ENCODE data around the gene NFATC3.

Gene NFATC3

DNA sequence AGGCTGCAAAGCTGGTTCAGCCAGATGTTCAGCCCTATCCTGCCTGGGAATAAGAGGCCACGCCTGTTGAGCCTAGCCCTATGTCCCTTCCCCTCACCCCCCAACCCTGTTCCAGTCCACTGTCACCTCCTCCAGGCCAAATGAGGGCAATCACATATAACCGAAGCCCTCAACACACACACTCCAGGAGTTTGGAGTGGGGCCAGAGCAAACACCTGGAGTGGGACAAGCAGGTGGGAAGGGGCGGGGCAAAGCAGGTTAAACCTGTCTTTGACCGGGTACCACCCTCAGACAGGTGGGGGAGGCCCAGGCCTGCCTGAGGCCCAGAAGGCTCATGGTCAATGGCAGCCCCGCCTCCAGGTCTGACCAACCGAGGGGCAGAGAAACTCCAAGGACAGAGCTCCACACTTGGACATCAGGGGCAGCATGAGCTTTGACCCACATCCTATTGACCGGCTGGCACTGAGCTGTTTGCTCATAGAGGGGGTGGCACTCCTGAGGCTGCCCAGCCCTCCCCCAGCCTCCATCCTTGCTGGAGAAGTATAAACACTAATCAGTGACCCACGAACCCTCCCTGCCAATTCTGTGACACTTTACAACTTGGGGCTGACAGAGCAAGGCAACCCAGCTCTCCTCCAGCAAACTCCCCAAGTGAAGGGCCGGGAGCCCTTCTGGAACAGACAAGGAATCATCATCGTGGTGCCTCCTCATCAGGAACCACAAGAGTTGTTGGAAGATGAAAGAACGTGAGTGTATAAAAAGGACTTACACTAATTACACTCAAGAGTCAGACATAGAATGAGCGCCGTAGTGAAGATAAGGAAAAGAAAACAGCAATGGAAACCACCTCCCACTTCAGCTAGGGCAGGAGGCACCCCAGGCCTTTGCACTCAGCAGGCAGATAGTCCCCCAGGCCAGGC, 149.3 kb downstream of the NFATC3 start:
- peak; percentile 81 for DNase-seq

DNA sequence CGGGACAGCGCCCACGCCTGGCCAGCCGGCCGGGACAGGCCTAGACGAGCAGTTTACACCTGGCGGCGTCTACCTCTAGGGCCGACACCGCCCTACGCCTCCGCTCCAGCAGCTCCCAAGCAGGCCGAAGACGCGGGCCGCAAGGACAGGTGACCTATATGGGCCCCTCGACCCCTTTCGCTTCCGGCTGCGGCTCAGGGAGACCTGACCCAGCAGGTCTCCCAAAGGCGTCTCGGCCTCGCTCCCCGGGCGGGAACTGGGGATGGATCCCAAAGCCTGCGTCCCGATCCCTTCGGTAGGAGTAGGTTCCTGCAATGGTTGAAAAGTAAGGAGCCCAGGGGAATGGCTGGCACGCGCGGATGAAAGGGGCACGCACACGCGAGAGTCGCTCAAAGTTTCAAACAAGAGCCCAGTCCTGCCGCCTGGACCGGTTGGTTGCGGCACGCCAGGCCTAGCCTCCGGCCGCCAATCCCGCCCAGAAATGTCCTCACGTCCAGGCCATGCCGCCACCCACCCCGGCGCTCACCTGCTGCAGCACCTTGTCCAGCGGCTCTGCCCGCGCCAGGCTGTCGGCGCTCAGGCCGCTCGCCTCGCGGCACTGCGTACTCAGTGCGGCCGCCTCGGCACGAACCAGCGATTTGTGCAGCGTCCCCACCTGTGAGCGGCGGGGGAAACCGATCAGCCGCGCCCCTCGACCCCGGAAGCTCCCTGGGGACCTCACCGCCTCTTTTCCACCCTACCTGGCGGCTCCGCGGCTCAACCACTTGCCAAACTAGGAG, 150.1 kb downstream of the NFATC3 start:
- peak; percentile 48 for DNase-seq

DNA sequence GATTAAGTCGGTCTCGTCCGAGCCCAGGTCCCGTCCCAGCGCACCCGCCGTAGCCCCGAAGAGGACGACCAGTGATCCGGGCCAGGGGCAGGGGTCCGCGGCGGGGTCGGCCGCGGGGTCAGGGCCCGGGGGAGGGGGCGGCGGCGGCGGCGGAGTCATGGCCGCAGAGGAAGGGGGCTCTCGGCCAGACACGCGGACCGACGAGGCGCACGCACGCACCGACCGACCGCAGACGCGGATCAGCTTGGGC, 150.6 kb downstream of the NFATC3 start, which contains the start of gene ESRP2:
TSS of gene ESRP2 (minus strand) at position 241 of the 250 bp plus-strand sequence. CDS start at position 159, 82 bp downstream.
- no peak for DNase-seq

DNA sequence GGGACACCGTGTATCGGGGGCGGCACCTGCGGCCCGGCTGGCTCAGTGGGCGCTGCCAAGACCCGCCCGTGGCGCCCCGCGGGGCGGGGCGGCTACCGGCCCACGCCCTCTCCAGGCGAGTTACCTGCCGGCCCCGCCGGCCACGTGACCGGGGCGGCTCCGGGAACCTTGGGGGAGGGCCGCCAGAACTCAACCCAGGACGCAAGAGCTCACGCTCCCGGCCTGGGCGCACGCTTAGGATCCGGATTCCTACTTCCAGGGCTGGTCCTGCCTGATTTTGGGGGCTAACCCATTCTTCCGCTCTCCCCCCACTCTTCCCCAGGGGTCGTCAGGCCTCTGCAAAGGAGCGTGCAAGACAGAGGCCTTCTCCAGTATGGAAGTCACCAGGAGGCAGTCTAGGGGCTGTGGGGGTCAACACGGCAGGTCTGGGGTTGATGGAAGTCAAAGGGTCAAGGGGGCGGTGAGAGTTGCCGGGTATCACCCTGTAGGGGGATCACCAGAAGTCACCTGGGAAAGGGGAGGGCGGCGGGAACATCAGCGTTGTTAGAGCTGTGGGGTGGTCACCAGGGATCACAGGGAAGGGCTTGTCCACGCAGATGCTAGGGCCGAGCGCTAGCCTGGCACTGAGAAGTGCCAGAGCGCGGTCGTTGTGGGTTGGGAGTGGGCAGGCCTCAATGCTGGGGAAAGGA, 151.1 kb downstream of the NFATC3 start:
- peak; percentile 82 for DNase-seq

DNA sequence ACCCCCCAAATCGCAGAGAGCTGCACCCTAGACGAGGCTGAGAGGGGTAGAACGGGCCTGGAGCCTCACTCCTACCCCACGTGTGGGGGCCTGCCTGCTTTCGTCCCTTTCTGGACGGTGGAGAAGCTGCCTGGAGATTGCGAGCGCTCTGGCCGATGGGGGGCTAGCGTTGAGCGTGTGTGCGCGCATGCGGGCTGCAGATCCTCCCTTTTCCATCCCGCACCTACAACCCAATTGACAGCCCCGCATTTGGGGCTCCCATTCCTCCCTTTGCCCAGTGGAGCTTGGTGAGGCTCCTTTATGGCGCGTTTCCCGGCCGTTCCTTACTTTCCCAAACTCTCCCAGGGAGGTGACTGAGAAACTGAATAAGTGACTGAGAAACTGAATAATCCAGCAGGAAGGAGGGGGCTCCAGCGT, 151.7 kb downstream of the NFATC3 start:
- DNase-seq: peak; percentile 21

DNA sequence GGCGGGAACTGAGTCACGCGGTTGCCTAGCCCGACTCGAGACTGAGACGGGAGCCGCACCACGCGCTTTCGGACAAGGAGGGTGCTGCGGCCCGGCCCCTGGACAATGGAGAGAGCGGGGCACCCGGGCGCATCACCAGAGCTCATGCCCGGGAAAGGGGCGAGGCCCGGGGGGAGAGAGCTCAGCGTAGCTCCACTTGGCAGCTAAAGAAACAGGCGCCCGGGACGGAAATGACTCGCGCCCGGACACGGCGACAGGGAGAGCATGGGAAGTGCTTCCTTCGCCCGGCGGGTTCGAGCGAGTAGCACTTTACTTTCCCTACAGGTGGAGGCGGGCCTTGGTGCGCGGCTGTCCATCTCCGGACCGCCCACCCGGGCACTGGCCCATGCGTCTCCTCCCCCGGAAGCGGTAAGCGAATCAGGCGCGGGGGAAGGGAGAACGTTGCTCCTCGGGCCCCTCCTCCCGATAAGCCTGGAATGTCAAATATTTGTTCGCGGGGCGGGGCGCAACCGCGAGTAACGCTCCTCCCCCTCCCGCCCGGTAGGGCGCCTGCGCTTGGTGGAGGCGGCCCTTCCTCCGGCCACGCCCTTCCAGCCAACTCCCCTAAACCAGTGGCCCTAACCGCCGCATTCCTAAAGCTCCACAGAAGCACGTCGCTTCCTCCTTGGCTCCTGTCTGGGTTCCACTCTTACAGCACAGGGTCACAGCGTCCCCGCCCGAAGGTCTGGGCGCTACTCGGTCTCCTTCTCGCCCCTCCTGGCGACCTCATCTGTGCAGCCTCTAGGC, 152.3 kb downstream of the NFATC3 start:
- DNase-seq: peak; percentile 93

DNA sequence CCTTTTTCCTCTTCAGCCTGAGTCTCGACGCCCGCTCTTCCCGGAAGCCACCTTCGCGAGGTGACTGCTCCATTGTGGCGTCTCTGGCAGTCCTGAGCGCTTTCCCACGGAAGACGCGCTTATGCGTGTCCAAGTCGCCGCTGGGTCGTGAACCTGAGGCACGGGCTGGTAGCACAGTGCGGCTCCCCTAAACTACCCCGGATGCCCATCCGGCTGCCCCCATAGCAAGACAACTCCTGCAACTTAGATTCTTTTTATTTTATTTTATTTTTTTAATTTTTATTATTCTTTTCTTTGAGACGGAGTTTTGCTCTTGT, 152.8 kb downstream of the NFATC3 start:
- no peak for DNase-seq

DNA sequence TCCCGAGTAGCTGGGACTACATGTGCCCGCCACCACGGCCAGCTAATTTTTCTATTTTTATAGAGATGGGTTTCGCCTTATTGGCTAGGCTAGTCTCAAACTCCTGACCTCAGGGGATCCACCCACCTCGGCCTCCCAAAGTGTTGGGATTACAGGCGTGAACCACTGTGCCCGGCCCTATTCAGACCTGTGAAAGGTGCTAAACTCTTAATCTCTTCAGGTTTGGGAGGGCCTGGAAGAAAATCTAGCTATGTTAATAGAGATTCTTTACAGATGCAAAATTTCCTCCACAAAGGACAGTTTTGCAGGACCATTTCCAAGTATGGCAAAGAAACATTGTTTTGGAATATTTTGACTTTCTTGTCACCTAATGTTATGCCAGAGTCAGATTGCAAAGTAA, 156.9 kb downstream of the NFATC3 start:
- no peak for DNase-seq

DNA sequence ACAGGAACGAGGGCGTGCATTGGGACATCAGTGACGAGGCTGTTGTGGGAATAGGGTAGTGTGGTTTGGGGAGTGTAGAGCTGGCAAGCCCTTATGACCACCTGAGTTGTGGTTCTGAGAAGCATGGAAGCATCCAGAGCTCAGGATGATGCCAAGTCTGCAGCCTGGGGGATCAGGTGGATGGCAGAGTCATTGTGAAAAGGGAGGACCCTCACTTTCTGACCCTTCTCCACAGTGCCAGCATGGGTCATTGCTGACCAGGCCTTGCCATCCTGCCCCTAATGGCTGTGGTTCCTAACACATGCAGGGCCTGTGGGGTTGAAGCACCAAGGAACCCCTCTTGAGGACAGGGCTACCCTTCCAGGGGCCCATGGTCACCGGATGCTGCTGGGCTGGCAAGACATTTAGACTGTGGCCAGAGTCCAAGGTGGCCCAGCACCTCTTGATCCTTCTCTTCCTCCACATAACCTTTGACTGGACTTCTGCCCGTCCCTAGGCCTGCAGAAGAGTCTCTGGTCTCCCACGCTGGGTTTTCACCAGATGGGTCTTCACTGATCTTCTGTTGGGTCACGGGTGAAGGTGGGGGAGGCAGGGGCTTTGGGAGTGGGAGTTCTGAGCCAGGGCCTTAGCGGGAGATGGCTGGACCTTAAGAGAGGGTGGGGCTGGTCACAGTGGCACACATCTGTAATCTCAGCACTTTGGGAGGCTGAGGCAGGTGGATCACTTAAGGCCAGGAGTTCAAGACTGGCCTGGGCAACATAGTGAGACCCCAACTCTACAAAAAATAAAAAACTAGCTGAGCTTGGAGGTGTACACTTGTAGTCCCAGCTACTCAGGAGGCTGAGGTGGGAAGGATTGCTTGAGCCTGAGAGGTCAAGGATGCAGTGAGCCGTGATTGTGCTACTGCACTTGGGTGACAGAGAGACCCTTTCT, 158.0 kb downstream of the NFATC3 start:
- DNase-seq: no peak

DNA sequence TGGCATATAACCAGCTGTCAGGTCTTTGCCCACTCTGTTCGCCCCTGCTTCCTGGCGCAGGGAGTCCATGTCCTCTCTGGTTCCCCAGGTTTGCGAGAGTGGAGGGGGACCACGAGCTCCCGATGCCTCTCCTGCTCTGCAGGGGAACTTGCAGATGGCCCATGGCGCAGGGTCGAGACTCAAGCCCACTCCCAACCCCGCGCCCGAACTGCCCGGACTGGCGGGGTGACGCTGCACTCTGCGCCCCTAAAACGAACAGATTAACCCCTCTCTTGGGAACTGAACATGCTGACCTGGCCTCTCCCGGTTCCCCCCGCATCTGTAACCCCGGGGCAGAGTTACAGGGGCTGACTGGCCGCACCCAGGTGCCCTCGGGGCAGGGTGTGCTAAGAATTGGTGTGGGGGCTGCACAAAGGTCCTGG, 159.3 kb downstream of the NFATC3 start:
- no peak for DNase-seq

DNA sequence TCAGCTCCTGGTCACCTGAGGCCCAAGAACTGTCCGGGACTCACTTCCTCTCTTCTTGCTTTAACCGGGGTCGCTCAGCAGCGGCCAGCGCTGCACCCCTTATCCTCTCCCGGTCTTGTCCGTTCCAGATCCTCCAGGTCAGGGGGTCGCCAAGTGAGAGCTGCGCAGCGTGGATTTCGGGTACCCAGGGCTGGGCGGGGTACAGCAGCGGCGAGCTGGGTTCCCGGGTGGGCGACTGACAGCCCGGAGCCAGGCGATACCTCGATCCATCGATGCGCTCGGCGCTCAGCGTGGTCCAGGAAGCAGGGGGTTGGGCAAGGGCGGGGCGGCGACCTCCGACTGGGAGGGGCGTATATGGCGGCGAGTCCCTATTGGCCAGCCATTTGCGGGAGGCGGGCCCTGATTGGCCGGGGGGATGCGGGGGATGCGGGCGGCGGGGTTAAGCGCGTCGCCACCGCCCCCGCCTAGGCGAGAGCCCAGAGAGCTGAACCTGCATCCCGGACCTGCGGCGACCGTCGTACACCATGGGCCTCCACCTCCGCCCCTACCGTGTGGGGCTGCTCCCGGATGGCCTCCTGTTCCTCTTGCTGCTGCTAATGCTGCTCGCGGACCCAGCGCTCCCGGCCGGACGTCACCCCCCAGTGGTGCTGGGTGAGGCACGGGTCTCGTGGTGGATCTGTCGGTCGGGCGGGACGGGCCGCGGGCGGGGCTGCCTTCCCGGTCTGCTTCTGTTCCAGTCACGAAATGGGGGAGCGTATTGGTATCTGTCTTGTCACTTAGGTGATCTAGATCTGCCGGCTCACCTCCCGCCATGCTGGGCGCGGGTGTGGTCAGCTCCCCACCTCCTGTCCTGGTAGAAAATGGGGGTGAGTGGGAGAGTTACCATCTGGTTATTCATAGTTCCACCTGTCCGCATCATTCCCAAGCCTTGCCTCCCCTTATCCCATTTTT, 160.0 kb downstream of the NFATC3 start, which contains the start of gene PLA2G15:
TSS of gene PLA2G15 (plus strand) at position 471 of the 951 bp plus-strand sequence. CDS start at position 525, 54 bp downstream.
- peak; percentile 87 for DNase-seq

DNA sequence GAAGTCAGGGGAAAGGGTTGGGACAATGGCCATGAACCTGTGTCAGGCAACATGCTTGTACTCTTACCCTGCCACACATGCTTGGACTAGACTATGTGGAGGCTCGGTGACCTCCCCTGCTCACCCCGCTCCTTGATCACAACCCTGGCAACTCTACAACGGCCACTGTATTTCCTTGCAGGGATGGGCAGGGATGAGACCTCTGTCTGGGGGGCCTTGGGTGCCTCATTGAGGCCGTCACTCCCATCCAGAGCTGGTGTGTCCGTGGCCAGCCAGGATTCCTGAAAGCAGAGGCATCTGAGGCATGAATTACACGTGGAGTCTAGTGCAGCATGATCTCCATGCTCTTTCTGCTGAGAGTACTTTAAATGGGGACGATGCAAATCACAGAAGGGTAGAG, 161.0 kb downstream of the NFATC3 start:
- no peak for DNase-seq

DNA sequence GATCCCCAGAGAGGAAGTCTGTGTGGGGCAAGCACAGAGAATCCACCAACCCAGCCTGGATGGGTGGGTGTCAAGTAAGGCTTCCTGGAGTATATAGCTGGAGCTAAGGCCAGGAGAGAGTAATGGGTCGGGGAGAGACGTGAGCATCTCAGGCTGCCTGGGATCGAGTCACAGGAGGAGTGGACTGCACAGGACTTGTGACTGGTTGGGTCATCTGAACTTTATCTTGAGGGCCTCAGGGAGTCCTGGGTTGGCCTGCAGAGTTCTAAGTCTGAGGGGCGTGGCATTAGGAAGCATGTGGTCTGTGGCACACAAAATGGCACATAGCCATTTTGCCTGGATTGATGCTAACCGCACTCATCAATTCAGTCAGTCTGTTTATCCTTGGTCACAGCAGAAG, 161.5 kb downstream of the NFATC3 start:
- no peak for DNase-seq

DNA sequence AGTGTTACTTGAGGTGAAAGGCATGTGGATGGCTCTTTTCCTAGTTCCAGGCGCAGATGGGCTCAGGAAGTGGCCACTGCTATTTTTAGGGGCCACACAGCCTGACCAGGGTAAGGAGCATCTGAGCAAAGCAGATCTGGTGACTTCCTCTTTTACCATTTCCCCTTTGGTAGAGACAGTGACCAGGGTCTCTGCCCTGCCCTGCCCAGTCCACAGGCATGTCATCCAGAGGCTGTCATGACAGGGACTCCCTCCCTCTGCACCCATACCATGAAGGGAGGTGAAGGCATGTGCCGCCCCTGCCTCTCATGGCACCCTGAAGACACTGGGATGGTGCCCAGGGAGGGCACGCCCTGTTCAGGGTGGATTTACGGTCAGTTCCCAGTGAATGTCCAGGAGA, 162.2 kb downstream of the NFATC3 start:
- no peak for DNase-seq

DNA sequence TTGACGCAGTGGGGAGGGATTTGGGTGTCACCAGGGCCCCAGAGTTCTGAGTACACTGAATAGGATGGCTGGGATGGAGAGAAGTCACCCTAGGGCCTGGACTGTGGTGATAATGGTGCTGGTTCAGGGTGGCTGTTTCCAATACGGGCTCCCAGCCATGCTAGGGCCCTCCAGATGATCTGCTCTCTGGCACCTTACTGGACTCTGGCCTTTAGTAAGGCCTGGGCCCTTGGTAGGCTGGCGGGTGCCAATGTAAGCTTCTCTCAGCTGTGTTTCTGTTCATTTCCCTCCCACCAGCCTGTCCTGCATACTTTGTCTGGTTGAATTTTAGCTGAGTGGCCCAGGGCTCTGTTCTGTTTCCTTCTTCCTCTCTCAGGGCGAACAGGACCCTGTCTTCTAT, 162.8 kb downstream of the NFATC3 start:
- DNase-seq: no peak

DNA sequence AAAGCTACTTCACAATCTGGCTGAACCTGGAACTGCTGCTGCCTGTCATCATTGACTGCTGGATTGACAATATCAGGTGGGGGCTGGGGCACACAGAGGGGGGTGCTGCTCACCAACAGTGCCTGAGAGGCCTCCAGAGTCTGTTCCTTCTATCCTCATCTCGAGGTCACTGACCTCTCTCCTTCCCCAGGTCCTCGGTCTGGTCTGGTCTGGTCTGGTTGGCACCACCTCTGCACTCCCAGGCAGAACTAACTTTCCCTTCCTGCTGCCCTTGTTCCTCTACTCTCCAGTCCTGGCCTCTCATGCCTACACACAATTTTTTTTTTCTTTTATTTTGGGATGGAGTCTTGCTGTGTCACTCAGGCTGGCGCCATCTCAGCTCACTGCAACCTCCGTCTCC, 164.2 kb downstream of the NFATC3 start:
- DNase-seq: no peak

DNA sequence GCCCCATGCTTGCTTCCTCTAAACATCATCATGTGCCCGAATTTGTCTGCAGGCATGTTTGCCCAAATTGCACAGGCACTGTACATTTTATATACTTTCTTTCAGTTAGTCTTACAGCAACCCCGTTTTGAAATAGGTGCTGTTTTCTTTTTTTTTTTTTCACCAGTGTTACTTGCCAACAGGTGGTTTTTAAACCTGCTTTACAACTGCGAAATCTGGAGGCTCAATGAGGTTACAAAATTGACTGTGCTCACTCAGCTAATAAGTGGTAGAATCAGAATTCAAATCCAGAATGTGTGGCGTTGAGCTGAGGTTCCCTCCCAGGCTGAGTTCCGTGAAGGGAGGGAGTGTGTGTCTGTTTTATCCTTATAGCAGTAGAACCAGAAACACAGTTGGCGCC, 165.8 kb downstream of the NFATC3 start:
- no peak for DNase-seq

DNA sequence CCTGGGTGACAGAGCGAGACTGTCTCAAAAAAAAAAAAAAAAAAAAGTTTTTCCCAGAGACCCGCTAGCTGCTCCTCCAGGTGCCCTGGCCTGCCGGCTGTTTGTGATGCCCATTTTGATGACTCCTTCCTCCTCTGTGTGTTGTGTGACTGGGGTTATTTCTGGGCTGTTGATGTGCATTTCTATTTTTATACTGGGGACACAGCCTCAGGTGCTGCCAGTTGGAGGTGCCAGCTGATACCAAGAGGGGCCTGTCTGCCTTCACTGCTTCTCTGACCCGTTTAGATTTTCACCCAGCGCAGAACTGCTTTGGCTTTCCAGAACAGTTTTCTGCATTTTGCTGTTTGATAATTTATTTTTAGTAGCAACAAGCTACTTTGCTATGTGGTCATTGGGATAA, 166.7 kb downstream of the NFATC3 start:
- DNase-seq: no peak

DNA sequence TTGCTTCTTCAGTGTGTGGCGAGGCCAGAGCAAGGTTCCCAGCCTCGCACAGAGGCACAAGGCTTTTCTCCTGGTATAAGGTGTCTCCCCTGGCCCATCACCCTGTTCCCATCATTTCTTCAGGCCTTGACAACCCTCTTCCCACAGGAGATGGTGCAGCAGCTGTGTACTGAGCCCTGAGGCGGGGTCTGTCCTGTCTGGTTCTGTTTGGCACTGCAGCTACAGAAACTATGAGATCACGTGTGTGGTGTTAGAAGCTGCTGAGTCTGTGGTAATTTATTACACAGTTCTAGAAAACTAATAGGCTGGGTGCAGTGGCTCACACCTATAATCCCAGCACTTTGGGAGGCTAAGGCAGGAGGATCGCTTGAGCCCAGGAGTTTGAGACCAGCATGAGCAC, 167.2 kb downstream of the NFATC3 start:
- DNase-seq: no peak

DNA sequence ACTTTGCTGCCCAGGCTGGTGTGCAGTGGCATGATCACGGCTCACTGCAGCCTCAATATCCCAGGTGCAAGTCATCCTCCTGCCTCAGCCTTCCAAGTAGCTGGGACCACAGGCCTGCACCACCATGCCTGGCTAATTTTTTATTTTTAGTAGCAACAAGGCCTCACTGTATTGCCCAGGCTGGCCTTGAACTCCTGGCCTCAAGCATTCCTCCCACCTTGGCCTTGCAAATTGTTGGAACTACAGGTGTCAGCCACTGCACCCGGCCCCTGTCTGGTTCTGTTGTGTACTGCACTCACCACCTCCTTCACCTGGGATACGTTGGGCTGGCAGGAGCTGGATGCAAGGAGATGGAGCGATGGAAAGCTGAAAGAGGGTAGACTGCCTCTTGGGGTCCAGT, 168.6 kb downstream of the NFATC3 start:
- DNase-seq: no peak

Measured in NCI-H345 (cell line).